AG04450 (cell line): Measurements from ENCODE around the gene SLC13A3. TPM values are rescaled to one million over a fixed set of nuclear protein-coding genes. Genes with fewer than 3 reads are reported as not detected.
A peak's percentile ranks its signal among the peaks of the same experiment; 100 is the strongest.

Experiments
- CTCF ChIA-PET: fragments of 300-600, 350-600 bp; formaldehyde crosslinking; extraction: SDS; loops from one replicate; lab custom pipeline; 2022; ENCODE audit warnings: antibody characterized with exemption, inconsistent platforms; lab: Charles Lee
- POLR2A ChIA-PET: fragments of 350-600 bp; formaldehyde crosslinking; extraction: SDS; loops from one replicate; lab custom pipeline; 2021; ENCODE audit warnings: antibody characterized with exemption, inconsistent platforms; lab: Yijun Ruan, JAX
- DNase-seq: peaks from one replicate; pipeline ENCODE4 v3.0.0-alpha.2; 2011; ENCODE audit warnings: low read depth, low spot score
- H3K27ac ChIP-seq: one replicate; pipeline ENCODE4 v1.5.1; 2012; ENCODE audit warnings: low read depth, low read length, control low read depth
- H3K27me3 ChIP-seq: one replicate; pipeline ENCODE4 v1.6.0; 2012; ENCODE audit warnings: low read length; ENCODE audit not compliant: control insufficient read depth, insufficient read depth
- H3K4me3 ChIP-seq: 2 replicates; pipeline ENCODE4 v1.5.1; 2011; ENCODE audit warnings: mild to moderate bottlenecking, low read depth, low read length, control low read depth
- H3K9me3 ChIP-seq: 2 replicates; pipeline ENCODE4 v1.5.1; 2012; ENCODE audit warnings: low read length; ENCODE audit not compliant: control insufficient read depth, insufficient read depth
- CTCF ChIP-seq: IDR thresholded peaks from 2 replicates; pipeline ENCODE4 v1.5.1; 2011; ENCODE audit warnings: low read depth, low read length, control low read depth, inconsistent platforms
- polyA plus RNA-seq: library from polyadenylated mRNA; depleted of rRNA; stranded (reverse); fragments of >200 nt; gene quantifications from 2 replicates; pipeline ENCODE4 v1.2.3, GENCODE V29; 2011

Gene SLC13A3
- polyA plus RNA-seq, 1 experiment = 2.4 TPM

GRCh38 chr20:46523696-46524328 lies 127.4 kb downstream of the SLC13A3 start:
- DNase-seq = no peak
- CTCF ChIA-PET = interaction anchor here (1.4 to 6.6 kb wide), 2 partner anchors 12 to 158 kb away, joined by 3 to 43 read pairs; no protein-coding TSS in a partner anchor
- H3K27ac ChIP-seq = no peak overlapping the region
- no peak overlapping the region for H3K4me3 ChIP-seq
- POLR2A ChIA-PET = no interaction called here
- no peaks in the 10 kb centered on the region for H3K27me3 ChIP-seq
- TF ChIP-seq CTCF = no peak
- H3K9me3 ChIP-seq = no peaks in the 10 kb centered on the region

- Histone ChIP-seq H3K9me3 (no peaks in the 10 kb centered on the region), H3K27me3 (no peaks in the 10 kb centered on the region), H3K4me3 (no peak overlapping the region), H3K27ac (no peak overlapping the region)
- CTCF ChIA-PET = interaction anchor here (0.6 to 6.6 kb wide), 2 partner anchors 10 to 159 kb away, joined by 3 to 43 read pairs; partner anchors contain the start of gene ZNF334
- TF ChIP-seq CTCF = no peak
- no peak for DNase-seq
- POLR2A ChIA-PET = no interaction called here
Measured at GRCh38 chr20:46523108-46523507, 128.2 kb downstream of the SLC13A3 start.

- Histone ChIP-seq H3K27ac (no peak overlapping the region), H3K4me3 (no peak overlapping the region), H3K27me3 (no peaks in the 10 kb centered on the region), H3K9me3 (no peaks in the 10 kb centered on the region)
- peak; percentile 32 for DNase-seq
- POLR2A ChIA-PET = no interaction called here
- TF ChIP-seq CTCF = peak; percentile 74
- CTCF ChIA-PET = interaction anchor here (0.6 to 6.6 kb wide), 3 partner anchors 161 to 174 kb away, joined by 3 to 43 read pairs (median 3); no protein-coding TSS in a partner anchor
Measured at GRCh38 chr20:46520976-46521579, 130.2 kb downstream of the SLC13A3 start.

- no peak overlapping the region for H3K4me3 ChIP-seq
- CTCF ChIA-PET = interaction anchor here (6.6 kb wide), 1 partner anchor 162 kb away, joined by 43 read pairs; no protein-coding TSS in a partner anchor
Measured at GRCh38 chr20:46520540-46520939, 130.7 kb downstream of the SLC13A3 start.

More at GRCh38 chr20:46520540-46520939, 130.7 kb downstream of the SLC13A3 start:
- POLR2A ChIA-PET = no interaction called here
- Histone ChIP-seq H3K27ac (no peak overlapping the region), H3K9me3 (no peaks in the 10 kb centered on the region), H3K27me3 (no peaks in the 10 kb centered on the region)
- no peak for TF ChIP-seq CTCF
- no peak for DNase-seq
